ENCODE results near the gene PPARGC1A.

Gene PPARGC1A

DNA sequence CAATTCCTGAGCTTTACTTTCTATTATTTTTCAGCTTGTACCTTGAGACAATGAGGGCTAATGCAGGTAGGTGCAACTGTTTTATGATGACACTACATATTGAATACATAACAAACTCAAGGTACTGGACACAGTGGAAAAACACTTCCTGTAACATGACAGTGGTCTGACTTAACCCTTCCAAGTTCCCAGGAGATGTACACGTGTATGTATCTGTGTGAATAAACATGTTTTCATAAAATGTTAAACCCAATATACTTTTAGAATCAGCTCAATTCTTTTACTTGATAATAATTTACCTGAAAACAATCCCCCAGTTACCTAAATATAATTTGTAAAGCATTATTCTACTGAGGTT is 1.2 kb upstream of the PPARGC1A start:
- H3K36me3 Mint-ChIP-seq = no peaks in the 10 kb centered on the region
- ATAC-seq = no peak
- H3K27ac Mint-ChIP-seq = no peak overlapping the region
- no peak overlapping the region for H3K4me3 Mint-ChIP-seq
- H3K4me1 Mint-ChIP-seq = no peaks in the 10 kb centered on the region
- no peak for DNase-seq (ENCODE audit: low spot score in 2 of 2)
- no peaks in the 10 kb centered on the region for H3K9me3 Mint-ChIP-seq

DNA sequence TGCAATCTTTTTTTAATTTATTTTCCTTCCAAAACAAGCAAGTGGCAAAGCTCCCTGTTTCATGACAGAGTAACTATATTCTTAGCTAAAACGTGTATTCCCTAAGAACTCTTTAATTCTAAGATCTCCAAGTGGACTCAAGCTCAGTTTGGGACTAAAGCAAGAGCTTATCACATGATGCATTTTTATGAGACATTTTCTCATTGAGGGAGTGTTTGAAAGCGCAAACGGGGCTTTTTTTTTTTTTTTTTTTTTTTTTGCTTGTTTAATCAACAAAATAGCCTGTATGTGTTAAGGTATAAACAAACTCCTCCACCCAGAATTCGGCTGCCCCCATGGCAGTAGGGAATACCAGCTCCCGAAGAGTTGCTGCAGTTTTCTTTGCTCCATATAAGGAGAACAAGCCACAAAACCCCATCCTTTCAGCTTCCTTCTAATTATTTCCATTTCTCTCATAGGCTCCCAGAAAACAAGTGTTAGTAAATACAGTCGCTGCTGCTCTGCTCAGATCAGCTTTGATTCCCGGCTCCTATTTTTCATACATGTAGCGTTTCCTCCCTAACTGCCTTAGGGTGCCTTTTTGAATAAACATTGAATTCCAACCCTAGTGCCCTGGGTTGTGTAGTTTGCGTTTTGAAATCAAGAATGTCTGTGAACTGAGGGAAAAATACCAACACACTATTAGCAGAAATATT is 669 bp upstream of the PPARGC1A start:
- DNase-seq (ENCODE audit: low spot score in 2 of 2) (no peak), ATAC-seq (no peak)
- Mint-ChIP-seq H3K27ac (no peak overlapping the region), H3K9me3 (no peaks in the 10 kb centered on the region), H3K4me3 (no peak overlapping the region), H3K4me1 (no peaks in the 10 kb centered on the region), H3K36me3 (no peaks in the 10 kb centered on the region)

DNA sequence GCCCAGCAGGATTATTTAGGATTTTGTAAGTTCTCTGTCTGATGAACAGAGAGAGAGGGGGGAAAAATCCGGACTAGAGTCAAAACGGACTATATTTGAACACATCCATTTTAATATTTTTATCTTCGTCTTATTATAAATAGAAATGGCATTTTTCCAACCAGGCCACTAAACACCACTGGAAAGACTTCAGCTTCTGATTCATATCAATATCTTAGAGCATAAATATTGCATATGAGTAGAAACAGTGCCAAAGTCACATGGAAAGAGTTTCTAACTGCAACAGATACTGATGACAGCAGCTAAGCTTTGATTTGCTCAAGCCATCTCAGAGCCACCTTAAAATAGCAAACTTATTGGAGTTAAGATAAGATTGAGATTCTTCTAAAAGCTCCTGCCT is 456 bp downstream of the PPARGC1A start:
- no peak overlapping the region for H3K4me3 Mint-ChIP-seq
- DNase-seq (ENCODE audit: low spot score in 2 of 2) = no peak
- no peak for ATAC-seq
- H3K9me3 Mint-ChIP-seq = peaks cover 2% of the 10 kb centered on the region
- no peaks in the 10 kb centered on the region for H3K4me1 Mint-ChIP-seq
- H3K36me3 Mint-ChIP-seq = no peaks in the 10 kb centered on the region
- H3K27ac Mint-ChIP-seq = no peak overlapping the region

GRCh38 chr4:23888421-23889319 is 1.2 kb downstream of the PPARGC1A start:
- DNase-seq (ENCODE audit: low spot score in 2 of 2) = no peak
- H3K27ac Mint-ChIP-seq = no peak overlapping the region
- peaks cover 2% of the 10 kb centered on the region for H3K9me3 Mint-ChIP-seq
- ATAC-seq = no peak
- no peak overlapping the region for H3K4me3 Mint-ChIP-seq
- H3K4me1 Mint-ChIP-seq = no peaks in the 10 kb centered on the region
- no peaks in the 10 kb centered on the region for H3K36me3 Mint-ChIP-seq

GRCh38 chr4:23887989-23888388 is 1.9 kb downstream of the PPARGC1A start:
- no peaks in the 10 kb centered on the region for H3K4me1 Mint-ChIP-seq
- no peaks in the 10 kb centered on the region for H3K36me3 Mint-ChIP-seq
- ATAC-seq = no peak
- no peak overlapping the region for H3K4me3 Mint-ChIP-seq
- peaks cover 2% of the 10 kb centered on the region for H3K9me3 Mint-ChIP-seq
- H3K27ac Mint-ChIP-seq = no peak overlapping the region
- no peak for DNase-seq (ENCODE audit: low spot score in 2 of 2)

- H3K4me3 Mint-ChIP-seq = no peak overlapping the region
- no peaks in the 10 kb centered on the region for H3K4me1 Mint-ChIP-seq
- DNase-seq (ENCODE audit: low spot score in 2 of 2) = no peak
- no peak overlapping the region for H3K27ac Mint-ChIP-seq
- H3K9me3 Mint-ChIP-seq = peaks cover 2% of the 10 kb centered on the region
- ATAC-seq = no peak
- H3K36me3 Mint-ChIP-seq = no peaks in the 10 kb centered on the region
These were observed 2.7 kb downstream of the PPARGC1A start for GRCh38 chr4:23887173-23887572.

DNA sequence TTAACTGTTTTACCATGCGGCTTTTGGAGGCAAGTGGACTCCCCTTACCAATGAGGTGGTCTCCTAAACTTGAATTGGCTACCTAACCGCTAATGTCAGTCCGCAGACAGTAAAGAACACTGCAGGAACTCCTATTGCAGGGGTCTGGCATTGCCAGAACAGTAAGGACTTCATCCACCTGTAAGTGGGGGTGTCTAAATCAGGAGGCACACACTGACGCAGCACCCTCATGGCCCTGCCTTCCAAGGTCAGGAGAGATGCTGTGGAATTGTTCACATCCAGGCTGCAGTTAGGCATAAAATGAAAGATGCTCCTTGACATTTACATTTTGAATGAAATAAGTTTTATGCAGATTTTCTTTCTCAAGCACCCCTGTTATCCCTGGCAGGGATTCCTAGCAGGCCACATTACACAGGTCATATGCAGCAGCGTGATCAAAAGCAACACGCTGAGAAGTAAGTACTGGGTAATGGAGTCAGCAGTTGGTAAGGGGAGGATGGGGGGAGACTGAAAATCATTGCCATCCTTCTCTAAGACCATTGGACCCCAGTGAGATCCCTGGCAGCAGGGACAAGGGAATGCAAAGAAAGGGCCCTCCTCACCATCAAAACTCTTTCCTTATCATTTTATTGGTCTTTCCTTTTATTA is 3.8 kb downstream of the PPARGC1A start:
- Mint-ChIP-seq H3K27ac (no peak overlapping the region), H3K4me3 (no peak overlapping the region), H3K4me1 (no peaks in the 10 kb centered on the region), H3K36me3 (no peaks in the 10 kb centered on the region), H3K9me3 (peaks cover 2% of the 10 kb centered on the region)
- no peak for DNase-seq (ENCODE audit: low spot score in 2 of 2)
- no peak for ATAC-seq

DNA sequence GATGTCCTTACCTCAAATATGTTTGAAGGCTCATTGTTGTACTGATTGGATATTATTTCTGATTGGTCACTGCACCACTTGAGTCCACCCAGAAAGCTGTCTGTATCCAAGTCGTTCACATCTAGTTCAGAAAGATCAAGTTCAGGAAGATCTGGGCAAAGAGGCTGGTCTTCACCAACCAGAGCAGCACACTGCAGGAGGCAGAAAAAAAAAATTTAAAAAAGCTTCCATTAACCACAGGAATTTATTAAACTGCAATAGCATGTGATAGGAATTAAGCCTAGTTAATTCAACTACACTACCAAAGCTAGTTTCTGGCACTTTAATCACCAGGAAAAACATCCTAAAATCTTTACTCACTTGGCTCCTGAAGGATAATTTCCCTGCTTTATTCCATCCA is 5.1 kb downstream of the PPARGC1A start:
- Mint-ChIP-seq H3K9me3 (peaks cover 4% of the 10 kb centered on the region), H3K4me1 (no peaks in the 10 kb centered on the region), H3K4me3 (no peak overlapping the region), H3K27ac (no peak overlapping the region), H3K36me3 (no peaks in the 10 kb centered on the region)
- DNase-seq (ENCODE audit: low spot score in 2 of 2) (no peak), ATAC-seq (no peak)

DNA sequence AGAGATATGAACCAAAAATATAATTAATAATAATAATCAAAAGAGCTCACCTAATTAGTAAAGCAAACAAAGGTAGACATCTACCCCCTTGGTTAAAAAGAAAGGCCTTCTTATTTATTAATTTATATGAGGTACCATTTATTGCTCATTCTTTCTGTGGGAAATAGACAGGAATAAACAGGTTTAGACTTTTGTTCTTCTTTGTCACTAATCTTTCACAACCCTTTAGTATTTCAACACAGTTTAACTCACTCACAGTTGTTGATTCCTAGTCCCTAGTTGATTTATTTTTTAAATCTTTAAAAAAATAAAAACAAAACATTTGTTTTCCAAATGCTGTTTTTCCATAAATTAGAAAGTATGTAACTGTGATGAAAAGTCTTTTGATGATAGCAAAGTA is 5.6 kb downstream of the PPARGC1A start:
- no peak for ATAC-seq
- no peak for DNase-seq (ENCODE audit: low spot score in 2 of 2)
- peaks cover 6% of the 10 kb centered on the region for H3K9me3 Mint-ChIP-seq
- H3K36me3 Mint-ChIP-seq = no peaks in the 10 kb centered on the region
- H3K4me1 Mint-ChIP-seq = no peaks in the 10 kb centered on the region
- H3K4me3 Mint-ChIP-seq = no peak overlapping the region
- no peak overlapping the region for H3K27ac Mint-ChIP-seq

DNA sequence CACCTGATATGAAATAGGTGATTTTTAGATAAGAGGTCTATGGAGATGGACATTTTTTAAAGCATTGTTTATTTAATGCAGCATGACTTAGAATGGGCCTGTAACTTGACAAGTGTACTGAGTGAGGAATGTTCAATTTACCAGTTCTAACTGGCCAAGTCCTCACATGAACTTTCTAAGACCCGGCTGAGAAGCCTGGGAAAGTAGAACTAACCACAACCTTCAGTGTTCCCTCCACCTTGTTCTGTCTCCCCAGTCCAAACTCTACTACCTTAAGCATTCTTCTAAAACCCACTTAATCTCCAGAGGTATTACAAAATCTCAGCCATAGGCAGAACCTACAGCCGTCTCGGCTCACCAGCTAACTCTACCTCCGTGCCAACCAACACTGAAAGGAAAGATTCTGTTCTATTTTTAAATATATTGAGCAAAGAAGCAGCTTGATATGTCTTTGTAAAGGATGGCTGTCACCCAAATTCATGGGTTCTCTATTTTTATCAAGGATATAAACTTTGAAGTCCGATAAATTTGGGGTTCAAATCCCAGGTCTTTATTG is 6.8 kb downstream of the PPARGC1A start:
- no peak for DNase-seq (ENCODE audit: low spot score in 2 of 2)
- Mint-ChIP-seq H3K27ac (no peak overlapping the region), H3K36me3 (no peaks in the 10 kb centered on the region), H3K4me3 (no peak overlapping the region), H3K4me1 (no peaks in the 10 kb centered on the region), H3K9me3 (peaks cover 6% of the 10 kb centered on the region)
- no peak for ATAC-seq

DNA sequence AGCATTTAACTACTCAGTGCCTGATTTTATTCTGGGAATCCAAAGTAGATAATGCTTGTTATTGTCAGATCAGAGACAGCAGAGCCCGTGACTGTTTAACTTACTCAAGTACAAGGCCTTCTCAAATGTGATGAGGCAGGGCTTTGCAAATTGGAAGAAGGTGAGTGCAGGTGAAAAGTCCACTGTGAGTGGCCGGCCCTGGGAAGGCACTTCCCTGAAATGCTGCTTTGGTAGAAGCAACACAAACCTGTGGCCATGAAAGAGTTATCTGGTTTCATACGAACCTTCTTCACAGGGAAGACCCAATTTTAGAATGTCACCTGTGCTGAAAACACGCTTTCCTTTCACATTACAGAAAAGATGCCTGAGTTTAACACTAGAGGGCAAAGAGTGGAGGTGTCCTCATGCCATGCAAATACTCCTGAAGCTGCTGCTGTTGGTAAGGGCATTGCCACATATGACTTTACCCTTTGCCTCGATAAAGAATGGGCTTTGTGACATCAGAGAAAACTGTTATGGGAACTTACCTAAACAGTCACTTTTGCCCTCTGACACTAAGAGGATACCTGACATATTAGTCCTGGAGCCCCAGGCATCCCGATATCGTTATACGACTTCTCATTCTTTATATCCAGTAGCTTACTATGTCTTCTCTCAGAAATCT is 8.0 kb downstream of the PPARGC1A start:
- H3K9me3 Mint-ChIP-seq = peaks cover 6% of the 10 kb centered on the region
- H3K27ac Mint-ChIP-seq = no peak overlapping the region
- no peaks in the 10 kb centered on the region for H3K36me3 Mint-ChIP-seq
- no peak for ATAC-seq
- no peak for DNase-seq (ENCODE audit: low spot score in 2 of 2)
- no peaks in the 10 kb centered on the region for H3K4me1 Mint-ChIP-seq
- no peak overlapping the region for H3K4me3 Mint-ChIP-seq

- Mint-ChIP-seq H3K4me3 (no peak overlapping the region), H3K9me3 (peaks cover 6% of the 10 kb centered on the region), H3K4me1 (no peaks in the 10 kb centered on the region), H3K27ac (no peak overlapping the region), H3K36me3 (no peaks in the 10 kb centered on the region)
- DNase-seq (ENCODE audit: low spot score in 2 of 2) (no peak), ATAC-seq (no peak)
These were observed 8.8 kb downstream of the PPARGC1A start for GRCh38 chr4:23881052-23881501.

DNA sequence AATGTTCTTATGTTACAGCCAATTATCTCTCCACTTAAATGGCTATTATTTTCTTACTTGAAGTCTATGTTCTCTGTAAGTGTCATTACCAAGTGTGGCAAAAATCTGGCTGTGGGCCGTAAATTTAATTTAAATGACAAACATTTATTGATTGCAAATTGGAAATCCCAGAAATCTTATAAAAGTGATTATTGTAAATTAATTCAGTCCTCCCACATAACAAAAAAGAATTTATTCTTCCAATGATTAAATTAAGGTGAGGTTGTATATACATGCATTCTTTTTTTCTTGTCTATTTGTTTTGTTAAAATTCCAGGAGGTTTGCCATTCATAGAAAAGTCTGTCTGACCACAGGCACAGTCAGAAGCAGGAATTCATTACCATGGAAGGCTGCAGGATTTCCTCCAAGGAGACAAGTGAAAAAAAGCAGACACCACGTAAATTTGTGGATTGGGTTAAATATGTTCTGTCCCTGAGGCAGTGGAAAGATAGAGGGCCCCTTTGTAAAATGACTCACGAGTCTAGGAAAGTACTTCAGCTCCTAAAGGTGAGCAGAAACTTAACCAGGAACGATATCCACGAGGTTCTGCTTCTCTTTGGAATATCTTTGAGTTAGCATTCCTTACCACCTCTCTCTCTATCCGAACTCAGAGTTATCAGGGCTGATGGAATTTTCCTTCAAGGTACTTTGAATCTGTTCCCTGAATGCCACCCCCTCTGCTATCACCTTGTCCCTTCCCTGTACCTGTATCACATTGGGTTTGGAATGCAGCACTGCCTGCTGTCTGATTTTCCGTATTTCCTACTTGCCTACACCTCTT is 10.7 kb downstream of the PPARGC1A start:
- Mint-ChIP-seq H3K4me1 (no peaks in the 10 kb centered on the region), H3K36me3 (no peaks in the 10 kb centered on the region), H3K9me3 (peaks cover 3% of the 10 kb centered on the region), H3K4me3 (no peak overlapping the region), H3K27ac (no peak overlapping the region)
- ATAC-seq = no peak
- DNase-seq (ENCODE audit: low spot score in 2 of 2) = no peak

- DNase-seq (ENCODE audit: low spot score in 2 of 2) (no peak), ATAC-seq (no peak)
- H3K4me3 Mint-ChIP-seq = no peak overlapping the region
- no peaks in the 10 kb centered on the region for H3K36me3 Mint-ChIP-seq
- no peaks in the 10 kb centered on the region for H3K4me1 Mint-ChIP-seq
- peaks cover 3% of the 10 kb centered on the region for H3K9me3 Mint-ChIP-seq
- H3K27ac Mint-ChIP-seq = no peak overlapping the region
These were observed 11.5 kb downstream of the PPARGC1A start for GRCh38 chr4:23878246-23878891.
